Esophagus (tissue), 2 donors: ENCODE results near the gene REV1. TPM values are rescaled to one million over a fixed set of nuclear protein-coding genes. Genes with fewer than 3 reads are reported as not detected.

Source experiments
- H3K27ac ChIP-seq, 2 donors: one replicate each; pipeline ENCODE4 v1.5.1; 2013; ENCODE audit warnings: low read depth in 2 of 2, mild to moderate bottlenecking in 2 of 2, inconsistent platforms in 1 of 2, low read length in 1 of 2, moderate library complexity in 1 of 2
- H3K27me3 ChIP-seq, 2 donors: one replicate each; pipeline ENCODE4 v1.6.1; 2013; ENCODE audit warnings: low read length in 2 of 2, control low read depth in 1 of 2, mild to moderate bottlenecking in 1 of 2; ENCODE audit not compliant: insufficient read depth in 2 of 2, control insufficient read depth in 1 of 2
- H3K36me3 ChIP-seq, 2 donors: one replicate each; pipeline ENCODE4 v1.6.1; 2013; ENCODE audit warnings: low read length in 1 of 2; ENCODE audit not compliant: control insufficient read depth in 2 of 2, insufficient read depth in 2 of 2
- H3K4me1 ChIP-seq, 2 donors: one replicate each; pipeline ENCODE4 v1.6.1; 2013; ENCODE audit warnings: low read length in 1 of 2; ENCODE audit not compliant: control insufficient read depth in 2 of 2, insufficient read depth in 2 of 2
- H3K4me3 ChIP-seq, 2 donors: one replicate each; pipeline ENCODE4 v1.5.1; 2013; ENCODE audit warnings: low read length in 2 of 2, mild to moderate bottlenecking in 2 of 2, low read depth in 1 of 2, moderate library complexity in 1 of 2
- H3K9me3 ChIP-seq, 2 donors: one replicate each; pipeline ENCODE4 v1.6.1; 2013; ENCODE audit warnings: mild to moderate bottlenecking in 2 of 2, low read depth in 1 of 2, low read length in 1 of 2, moderate library complexity in 1 of 2; ENCODE audit not compliant: control insufficient read depth in 2 of 2, insufficient read depth in 1 of 2
- WGBS, 2 donors: extraction: QIAGEN DNeasy Blood & Tissue Kit; methylation state at CpG; one replicate each; pipeline ENCODE4 v1.1.7; 2013; 5-methylcytosine and 5-hydroxymethylcytosine counted together
- polyA plus RNA-seq, 2 donors: library from polyadenylated mRNA; stranded (reverse); fragments of 200-250 nt; gene quantifications; one replicate each; pipeline ENCODE4 v1.2.3, GENCODE V29; 2013
- donor health status: healthy with polysubstance abuse.
- donor health status: Bipolar disorder and iron deficiency.

The REV1 gene
- polyA plus RNA-seq, 2 donors = 16.2 to 20.3 TPM

DNA sequence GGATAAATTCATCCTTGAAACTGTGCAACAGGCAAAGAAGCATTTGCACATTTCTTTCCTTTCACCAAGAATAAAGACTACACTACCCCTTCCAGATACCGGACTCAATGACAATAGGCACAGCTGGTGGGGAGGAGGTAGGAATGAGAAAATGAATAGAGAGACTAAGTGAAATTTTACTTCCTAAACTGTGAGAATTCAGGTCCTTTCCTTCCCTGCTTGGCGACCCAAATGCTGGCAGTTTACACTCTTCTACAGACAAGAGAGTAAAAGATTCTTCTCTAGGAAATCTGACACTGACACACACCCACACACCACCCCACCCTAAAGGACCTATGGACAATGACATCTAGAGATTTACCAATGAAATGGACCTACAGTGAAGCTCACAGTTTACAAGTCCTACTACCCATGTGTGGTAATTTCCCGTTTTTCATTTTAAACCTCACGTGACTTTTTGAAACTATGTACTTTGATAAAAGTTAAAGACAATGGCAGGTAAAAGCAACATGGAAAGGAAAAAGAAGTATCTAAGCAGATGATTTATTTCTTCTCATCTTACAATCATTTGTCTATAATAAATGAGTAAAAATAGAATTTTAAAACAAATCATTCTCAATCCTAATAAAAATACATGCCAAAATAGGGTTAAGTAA, 27.9 kb downstream of the REV1 start:
- no peak overlapping the region for H3K27ac ChIP-seq
- WGBS, 2 donors = 87 to 95% methylated on average over 4 of the region's 4 CpGs
- no peaks in the 10 kb centered on the region for H3K9me3 ChIP-seq
- no peaks in the 10 kb centered on the region for H3K4me1 ChIP-seq
- peaks cover 3 to 4% of the 10 kb centered on the region in 2 donors for H3K36me3 ChIP-seq
- no peak overlapping the region for H3K4me3 ChIP-seq
- no peaks in the 10 kb centered on the region for H3K27me3 ChIP-seq

DNA sequence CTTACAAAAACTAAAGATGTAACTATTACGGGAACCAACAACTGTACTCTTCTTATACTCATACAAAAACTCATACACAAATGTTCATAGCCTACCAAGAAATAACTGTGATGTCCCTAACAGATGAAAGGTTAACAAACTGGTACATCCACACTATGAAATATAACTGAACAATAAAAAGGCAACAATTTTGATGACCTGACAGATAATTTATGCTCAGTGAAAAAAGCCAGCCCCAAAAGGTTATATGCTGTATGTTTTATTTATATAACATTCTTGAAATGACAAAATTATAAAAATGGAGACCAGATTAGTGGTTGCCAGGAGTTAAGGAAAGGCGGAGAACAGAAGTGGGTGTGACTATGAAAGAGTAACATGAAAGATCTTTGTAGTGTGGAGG, 31.3 kb downstream of the REV1 start:
- Histone ChIP-seq H3K27me3 (no peaks in the 10 kb centered on the region), H3K27ac (no peak overlapping the region), H3K4me3 (no peak overlapping the region), H3K9me3 (no peaks in the 10 kb centered on the region), H3K36me3 (peaks cover 3 to 4% of the 10 kb centered on the region in 2 donors), H3K4me1 (no peaks in the 10 kb centered on the region)
- WGBS, 2 donors = 93 to 95% methylated on average over 2 of the region's 2 CpGs

- Histone ChIP-seq H3K4me1 (no peaks in the 10 kb centered on the region), H3K36me3 (peaks cover 0 to 2% of the 10 kb centered on the region in 2 donors), H3K4me3 (no peak overlapping the region), H3K27me3 (no peaks in the 10 kb centered on the region), H3K9me3 (no peaks in the 10 kb centered on the region), H3K27ac (no peak overlapping the region)
- WGBS, 2 donors = 62 to 75% methylated on average over 4 of the region's 4 CpGs
Measured at GRCh38 chr2:99451686-99452085, 38.1 kb downstream of the REV1 start.

- Histone ChIP-seq H3K36me3 (peaks cover 0 to 2% of the 10 kb centered on the region in 2 donors), H3K9me3 (no peaks in the 10 kb centered on the region)
Measured at GRCh38 chr2:99451280-99451679, 38.5 kb downstream of the REV1 start.

GRCh38 chr2:99450199-99450598, 39.6 kb downstream of the REV1 start:
- H3K36me3 ChIP-seq = peaks cover 0 to 2% of the 10 kb centered on the region in 2 donors
- WGBS, 2 donors = 46 to 60% methylated on average over 1 of the region's 1 CpG

More at GRCh38 chr2:99451280-99451679, 38.5 kb downstream of the REV1 start:
- no peak overlapping the region for H3K4me3 ChIP-seq
- WGBS, 2 donors = 53 to 61% methylated on average over 4 of the region's 4 CpGs
- H3K27me3 ChIP-seq = no peaks in the 10 kb centered on the region
- no peaks in the 10 kb centered on the region for H3K4me1 ChIP-seq
- no peak overlapping the region for H3K27ac ChIP-seq

GRCh38 chr2:99448556-99448955, 41.3 kb downstream of the REV1 start:
- Histone ChIP-seq H3K4me1 (no peaks in the 10 kb centered on the region), H3K36me3 (peaks cover 0 to 2% of the 10 kb centered on the region in 2 donors), H3K27ac (no peak overlapping the region), H3K9me3 (no peaks in the 10 kb centered on the region), H3K4me3 (no peak overlapping the region), H3K27me3 (no peaks in the 10 kb centered on the region)
- 40 to 59% methylated on average over 2 of the region's 2 CpGs for WGBS, 2 donors

More at GRCh38 chr2:99450199-99450598, 39.6 kb downstream of the REV1 start:
- no peaks in the 10 kb centered on the region for H3K27me3 ChIP-seq
- no peak overlapping the region for H3K4me3 ChIP-seq
- no peaks in the 10 kb centered on the region for H3K4me1 ChIP-seq
- no peaks in the 10 kb centered on the region for H3K9me3 ChIP-seq
- H3K27ac ChIP-seq = no peak overlapping the region

DNA sequence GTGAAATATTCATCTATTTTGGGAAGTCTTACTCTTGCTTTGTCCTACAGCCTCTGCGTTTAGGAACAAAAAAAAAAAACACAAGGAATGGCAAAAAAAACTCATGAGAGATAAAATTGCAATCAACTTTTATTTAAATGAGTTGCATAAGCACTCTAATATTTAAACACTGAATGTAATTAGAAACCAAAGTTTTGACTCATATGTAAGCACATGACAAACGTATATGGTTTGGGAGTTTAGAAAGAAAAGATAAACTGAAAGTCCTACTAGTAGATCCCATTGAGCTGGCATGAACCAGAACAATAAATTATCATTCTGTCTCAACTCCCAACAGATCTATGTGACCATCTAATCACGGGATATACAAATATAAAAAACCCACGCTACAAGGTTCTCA, 44.8 kb downstream of the REV1 start:
- Histone ChIP-seq H3K9me3 (no peaks in the 10 kb centered on the region), H3K36me3 (peaks cover 0 to 6% of the 10 kb centered on the region in 2 donors), H3K27me3 (no peaks in the 10 kb centered on the region), H3K4me1 (no peaks in the 10 kb centered on the region), H3K27ac (no peak overlapping the region), H3K4me3 (no peak overlapping the region)
- WGBS, 2 donors = 68 to 72% methylated on average over 4 of the region's 4 CpGs

DNA sequence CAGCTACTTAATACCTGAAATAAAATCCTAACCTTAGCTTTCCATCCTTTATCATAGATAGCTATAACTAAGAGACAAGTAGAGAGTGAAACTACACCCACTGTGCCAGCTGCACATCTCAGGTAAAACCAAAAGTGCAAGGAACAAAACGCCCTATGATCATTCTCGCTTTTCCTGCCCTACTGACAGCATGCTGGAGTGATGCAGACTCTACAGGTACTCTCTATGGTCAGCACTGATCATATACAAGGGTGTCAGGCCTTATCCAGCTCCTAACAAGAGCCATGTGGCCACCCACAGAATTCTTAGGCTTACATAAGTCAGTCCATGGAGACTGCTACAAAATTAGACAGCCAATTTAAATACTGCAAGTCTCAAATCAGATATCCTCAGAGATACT, 45.6 kb downstream of the REV1 start:
- peaks cover 0 to 7% of the 10 kb centered on the region in 2 donors for H3K36me3 ChIP-seq
- no peaks in the 10 kb centered on the region for H3K9me3 ChIP-seq
- no peak overlapping the region for H3K27ac ChIP-seq

GRCh38 chr2:99442837-99443236, 47.0 kb downstream of the REV1 start:
- WGBS, 2 donors = 65 to 69% methylated on average over 1 of the region's 1 CpG
- no peaks in the 10 kb centered on the region for H3K9me3 ChIP-seq
- H3K4me3 ChIP-seq = no peak overlapping the region
- no peaks in the 10 kb centered on the region for H3K27me3 ChIP-seq
- H3K27ac ChIP-seq = no peak overlapping the region
- H3K4me1 ChIP-seq = no peaks in the 10 kb centered on the region
- peaks cover 5 to 12% of the 10 kb centered on the region in 2 donors for H3K36me3 ChIP-seq

More for the DNA sequence above, 45.6 kb downstream of the REV1 start:
- Histone ChIP-seq H3K4me1 (no peaks in the 10 kb centered on the region), H3K27me3 (no peaks in the 10 kb centered on the region), H3K4me3 (no peak overlapping the region)
- 61 to 77% methylated on average over 2 of the region's 2 CpGs for WGBS, 2 donors

GRCh38 chr2:99439971-99440505, 49.8 kb downstream of the REV1 start:
- Histone ChIP-seq H3K27ac (no peak overlapping the region), H3K4me1 (no peaks in the 10 kb centered on the region), H3K9me3 (no peaks in the 10 kb centered on the region), H3K27me3 (no peaks in the 10 kb centered on the region), H3K36me3 (peaks cover 5 to 12% of the 10 kb centered on the region in 2 donors), H3K4me3 (no peak overlapping the region)
- 75 to 77% methylated on average over 4 of the region's 4 CpGs for WGBS, 2 donors
